ENCODE data around the gene AP2A1. TPM values are rescaled to one million over a fixed set of nuclear protein-coding genes. Genes with fewer than 3 reads are reported as not detected.

AP2A1 gene
- total RNA-seq, 1 experiment from 2014 or later = 119 TPM

GRCh38 chr19:49779731-49780555, 13.1 kb downstream of the AP2A1 start:
- ChIA-PET POLR2A (no interaction called here), CTCF (interaction anchor here (1.8 kb wide), 1 partner anchor 63 kb away, joined by 7 read pairs; no protein-coding TSS in a partner anchor)
- Mint-ChIP-seq H3K27ac (peak overlapping the region; percentile 30; the same call in 1 of the 2 replicates), H3K27me3 (ENCODE audit: low read depth) (no peaks in the 10 kb centered on the region), H3K36me3 (peaks cover 16% of the 10 kb centered on the region), H3K4me3 (no peak overlapping the region), H3K9me3 (no peaks in the 10 kb centered on the region), H3K4me1 (peaks cover 7% of the 10 kb centered on the region)
- DNase-seq (ENCODE audit: low spot score) (no peak), ATAC-seq (no peak)
- TF ChIP-seq E2F4 (CRISPR knock-in tag; IDR thresholded peaks at IDR 0.05; ENCODE audit: borderline replicate concordance, low read depth) (no peak), NR2C2 (CRISPR knock-in tag; IDR thresholded peaks at IDR 0.05) (no peak), ATF2 (CRISPR knock-in tag; IDR thresholded peaks at IDR 0.05; ENCODE audit: borderline replicate concordance, low read depth) (no peak), RELA (CRISPR knock-in tag; IDR thresholded peaks at IDR 0.05; ENCODE audit: borderline replicate concordance) (no peak), ZNF532 (CRISPR knock-in tag; IDR thresholded peaks at IDR 0.05; ENCODE audit: borderline replicate concordance) (no peak), OVOL2 (CRISPR knock-in tag; IDR thresholded peaks at IDR 0.05; ENCODE audit: borderline replicate concordance) (no peak), HMGXB4 (CRISPR knock-in tag; IDR thresholded peaks at IDR 0.05) (no peak), ZNF512 (CRISPR knock-in tag; IDR thresholded peaks at IDR 0.05; ENCODE audit: borderline replicate concordance) (no peak), ELF4 (CRISPR knock-in tag; IDR thresholded peaks at IDR 0.05; ENCODE audit: low read depth) (no peak)

- TF ChIP-seq E2F1 (CRISPR knock-in tag; IDR thresholded peaks at IDR 0.05) (no peak), ATF1 (CRISPR knock-in tag; IDR thresholded peaks at IDR 0.05) (no peak), SP1 (CRISPR knock-in tag; conservative IDR thresholded peaks at IDR 0.05) (no peak), ZNF281 (CRISPR knock-in tag; IDR thresholded peaks at IDR 0.05) (no peak), ZNF425 (CRISPR knock-in tag; conservative IDR thresholded peaks at IDR 0.05) (no peak), TCF7 (CRISPR knock-in tag; IDR thresholded peaks at IDR 0.05; ENCODE audit: low read depth) (no peak)
- POLR2A ChIA-PET = no interaction called here
- Mint-ChIP-seq H3K27ac (peak overlapping the region; percentile 43; the same call in 1 of the 2 replicates), H3K4me1 (peaks cover 7% of the 10 kb centered on the region), H3K36me3 (peaks cover 20% of the 10 kb centered on the region), H3K4me3 (no peak overlapping the region), H3K9me3 (no peaks in the 10 kb centered on the region), H3K27me3 (ENCODE audit: low read depth) (no peaks in the 10 kb centered on the region)
- peak; percentile 79 for ATAC-seq
- CTCF ChIA-PET = interaction anchor here (1.0 to 1.8 kb wide), 2 partner anchors 24 to 64 kb away, joined by 3 to 7 read pairs; no protein-coding TSS in a partner anchor
- DNase-seq (ENCODE audit: low spot score) = no peak
These were observed 14.1 kb downstream of the AP2A1 start for GRCh38 chr19:49780861-49781260.
